Tibial artery (tissue), 4 donors: ENCODE data around the gene MARK1.
A peak's percentile ranks its signal among the peaks of the same experiment; 100 is the strongest.

Experiments
- DNase-seq, 2 donors: peaks; one replicate each; pipeline ENCODE4 v3.0.0-alpha.2; 2019
- H3K27ac ChIP-seq, 2 donors: fragments of 200-600 bp; sonication (generic) in 1 of 2; 1 replicate in 1 of 2; 2 replicates in 1 of 2; pipeline ENCODE4 v1.5.1; 2018 to 2019; ENCODE audit warnings: mild to moderate bottlenecking in 1 of 2
- H3K27me3 ChIP-seq, 2 donors: fragments of 200-600 bp; sonication (generic) in 1 of 2; one replicate each; pipeline versions ENCODE4 v1.5.1 to v1.6.0; 2016 to 2019
- H3K36me3 ChIP-seq, 3 donors: fragments of 200-600 bp; sonication (generic) in 2 of 3; one replicate each; pipeline ENCODE4 v1.5.1; 2016 to 2019; ENCODE audit warnings: mild to moderate bottlenecking in 2 of 3
- H3K4me1 ChIP-seq, 4 donors: fragments of 200-600 bp; sonication (generic) in 2 of 4; 1 replicate in 3 of 4; 2 replicates in 1 of 4; pipeline ENCODE4 v1.5.1; 2016 to 2019
- H3K4me3 ChIP-seq, 2 donors: fragments of 200-600 bp; sonication (generic) in 1 of 2; 1 replicate in 1 of 2; 2 replicates in 1 of 2; pipeline ENCODE4 v1.5.1; 2018 to 2019; ENCODE audit warnings: mild to moderate bottlenecking in 2 of 2
- H3K9me3 ChIP-seq, 3 donors: fragments of 200-600 bp; sonication (generic) in 1 of 3; one replicate each; pipeline ENCODE4 v1.5.1; 2016 to 2019
- intact Hi-C: fragments of 100-400 bp; cut with DNase I; formaldehyde crosslinking; loops from one replicate; pipeline ENCODE4 v1.15.0; 2023; ENCODE audit warnings: low total_unique reads
- TF ChIP-seq, protein P1 (sequence below), 2 experiments: fragments of 200-600 bp in 1 of 2; fragments of 450-650 bp in 1 of 2; IDR thresholded peaks; one replicate each; pipeline ENCODE4 v1.5.1; 2017 to 2019; ENCODE audit warnings: antibody characterized with exemption in 2 of 2, mild to moderate bottlenecking in 1 of 2, moderate library complexity in 1 of 2

MARK1 gene

DNA sequence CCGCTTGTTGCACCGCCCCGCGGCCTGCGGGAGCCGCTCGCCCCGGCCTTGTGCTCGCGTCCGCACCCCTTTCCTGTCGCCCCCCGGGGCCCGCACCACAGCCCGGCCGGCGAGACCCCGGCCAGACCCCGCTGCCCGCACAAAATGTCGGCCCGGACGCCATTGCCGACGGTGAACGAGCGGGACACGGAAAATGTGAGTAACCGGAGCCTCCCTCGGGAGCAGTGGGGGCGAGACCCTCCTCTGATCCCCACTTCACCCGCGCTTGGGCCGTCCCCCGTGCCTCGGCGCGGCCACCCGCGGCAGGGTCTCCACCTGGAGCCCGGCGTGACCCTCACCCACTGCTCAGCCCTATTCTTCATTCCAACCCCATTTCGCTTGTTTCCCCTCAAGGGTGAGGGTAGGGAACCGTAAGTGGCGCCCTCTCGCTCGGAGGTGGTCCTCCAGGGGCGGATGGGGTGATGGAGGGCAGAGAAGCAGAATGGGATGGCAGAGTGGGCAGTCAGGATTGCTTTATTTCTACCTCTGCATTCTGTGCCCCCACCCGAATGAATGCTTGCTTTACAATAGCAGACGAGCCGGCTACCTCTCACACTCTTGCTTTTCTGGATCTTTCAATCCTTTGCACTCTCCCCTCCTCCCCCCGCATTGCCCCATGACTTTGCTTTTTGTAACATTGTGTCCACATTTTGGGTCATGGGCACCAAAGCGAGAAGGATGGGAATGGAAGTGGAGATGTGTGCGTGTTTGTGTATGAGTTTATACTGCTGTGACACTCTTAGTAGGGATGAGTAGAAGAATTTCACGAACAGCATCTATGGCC lies 954 bp downstream of the MARK1 start:
- H3K36me3 ChIP-seq, result peaks cover 0 to 6% (median 0%) of the 10 kb centered on the region in 3 donors
- peak overlapping the region; percentile 88 to 97 for H3K27ac ChIP-seq
- H3K4me1 ChIP-seq, result peaks cover 0 to 25% (median 7%) of the 10 kb centered on the region in 4 donors
- no peaks in the 10 kb centered on the region for H3K9me3 ChIP-seq
- intact Hi-C loops, result no loop called here
- H3K27me3 ChIP-seq, result no peaks in the 10 kb centered on the region
- peak overlapping the region; percentile 83 to 99 for H3K4me3 ChIP-seq
- TF ChIP-seq, protein P1, sequence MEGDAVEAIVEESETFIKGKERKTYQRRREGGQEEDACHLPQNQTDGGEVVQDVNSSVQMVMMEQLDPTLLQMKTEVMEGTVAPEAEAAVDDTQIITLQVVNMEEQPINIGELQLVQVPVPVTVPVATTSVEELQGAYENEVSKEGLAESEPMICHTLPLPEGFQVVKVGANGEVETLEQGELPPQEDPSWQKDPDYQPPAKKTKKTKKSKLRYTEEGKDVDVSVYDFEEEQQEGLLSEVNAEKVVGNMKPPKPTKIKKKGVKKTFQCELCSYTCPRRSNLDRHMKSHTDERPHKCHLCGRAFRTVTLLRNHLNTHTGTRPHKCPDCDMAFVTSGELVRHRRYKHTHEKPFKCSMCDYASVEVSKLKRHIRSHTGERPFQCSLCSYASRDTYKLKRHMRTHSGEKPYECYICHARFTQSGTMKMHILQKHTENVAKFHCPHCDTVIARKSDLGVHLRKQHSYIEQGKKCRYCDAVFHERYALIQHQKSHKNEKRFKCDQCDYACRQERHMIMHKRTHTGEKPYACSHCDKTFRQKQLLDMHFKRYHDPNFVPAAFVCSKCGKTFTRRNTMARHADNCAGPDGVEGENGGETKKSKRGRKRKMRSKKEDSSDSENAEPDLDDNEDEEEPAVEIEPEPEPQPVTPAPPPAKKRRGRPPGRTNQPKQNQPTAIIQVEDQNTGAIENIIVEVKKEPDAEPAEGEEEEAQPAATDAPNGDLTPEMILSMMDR (IDR thresholded peaks at IDR 0.05), result no peak
- DNase-seq, result peak in 1 of 2 donors; percentile 46

DNA sequence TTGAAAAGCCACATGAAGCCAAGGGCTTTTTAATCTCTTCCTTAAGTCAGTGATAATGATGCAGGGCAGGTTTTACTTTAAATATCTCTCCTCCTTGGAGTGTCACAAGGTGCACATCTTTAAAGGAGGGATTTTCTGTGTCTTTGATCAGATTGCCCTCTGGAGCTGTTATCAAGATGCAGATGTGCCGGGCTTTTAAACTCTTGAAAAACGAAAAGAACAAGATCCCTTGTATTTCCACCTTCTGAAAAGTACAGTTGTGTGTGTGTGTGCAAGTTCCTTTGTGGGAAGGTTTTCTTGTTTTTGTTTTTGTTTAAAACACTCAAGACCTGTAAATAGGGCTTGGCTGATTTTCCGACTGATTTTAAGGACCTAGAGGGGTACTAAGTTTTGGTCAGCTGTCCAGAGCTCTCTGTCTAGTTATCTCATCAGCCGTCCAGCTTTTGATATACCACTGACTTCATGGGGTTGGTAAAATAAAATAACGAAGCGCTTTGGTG lies 1.6 kb downstream of the MARK1 start:
- Histone ChIP-seq H3K27ac (peak overlapping the region; percentile 88 to 97), H3K9me3 (no peaks in the 10 kb centered on the region), H3K4me1 (peaks cover 0 to 25% (median 7%) of the 10 kb centered on the region in 4 donors), H3K27me3 (no peaks in the 10 kb centered on the region), H3K4me3 (peak overlapping the region; percentile 83 to 99), H3K36me3 (peaks cover 0 to 6% (median 0%) of the 10 kb centered on the region in 3 donors)
- TF ChIP-seq, protein P1 (IDR thresholded peaks at IDR 0.05), result no peak
- intact Hi-C loops, result no loop called here
- DNase-seq, result no peak

DNA sequence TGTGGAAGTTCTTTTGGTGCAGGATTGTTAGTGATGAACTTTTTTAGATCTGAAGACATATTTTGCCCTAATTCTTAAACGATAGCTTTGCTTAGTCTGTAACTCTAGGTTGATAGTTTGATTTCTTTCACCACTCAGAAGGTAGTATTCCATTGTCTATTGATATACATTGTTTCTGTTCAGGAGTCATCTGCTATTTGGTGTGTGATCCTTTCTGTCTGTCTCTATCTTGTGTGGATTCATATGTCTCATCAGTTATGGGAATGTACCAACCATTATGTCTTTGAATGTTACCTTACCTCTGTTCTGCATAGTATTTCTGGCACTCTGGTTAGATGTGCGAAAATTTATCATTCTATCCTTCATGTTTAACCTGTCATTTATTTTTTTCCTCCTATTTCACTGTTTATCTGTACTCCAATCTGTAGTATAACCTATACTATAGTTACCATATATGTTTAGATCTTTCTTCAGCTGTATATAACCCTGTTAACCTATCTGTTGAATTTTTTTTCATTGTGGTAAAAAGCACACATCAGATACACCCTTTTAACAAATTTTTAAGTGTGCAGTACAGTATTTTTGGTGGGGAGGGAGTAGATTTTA lies 5.7 kb downstream of the MARK1 start:
- intact Hi-C loops, result no loop called here
- H3K4me1 ChIP-seq, result peaks cover 0 to 22% (median 6%) of the 10 kb centered on the region in 4 donors
- no peak overlapping the region for H3K4me3 ChIP-seq
- no peak for DNase-seq
- H3K27ac ChIP-seq, result no peak overlapping the region
- H3K36me3 ChIP-seq, result peaks cover 0 to under 1% (median 0%) of the 10 kb centered on the region in 3 donors
- H3K27me3 ChIP-seq, result no peaks in the 10 kb centered on the region
- TF ChIP-seq, protein P1 (IDR thresholded peaks at IDR 0.05), result no peak
- H3K9me3 ChIP-seq, result no peaks in the 10 kb centered on the region

DNA sequence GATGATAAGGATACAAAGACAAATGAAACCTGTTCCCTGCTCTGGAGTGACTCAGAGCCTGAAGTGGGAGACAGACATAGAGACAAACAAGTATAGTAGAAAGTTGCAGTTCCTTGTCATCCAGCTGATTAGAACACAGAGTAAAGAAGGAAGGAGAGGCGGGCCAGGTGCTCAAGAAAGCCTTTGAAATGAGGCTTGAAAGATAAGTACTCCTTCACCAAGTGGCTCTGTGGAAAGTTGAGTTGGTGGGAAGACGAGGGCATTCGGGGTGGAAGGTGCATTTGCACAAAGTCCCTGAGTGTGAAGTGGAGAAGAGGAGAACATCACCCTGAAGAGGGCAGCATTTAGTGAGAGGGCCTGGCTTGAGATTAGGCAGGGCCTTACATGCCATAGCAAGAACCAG lies 17.0 kb downstream of the MARK1 start:
- Histone ChIP-seq H3K27me3 (no peaks in the 10 kb centered on the region), H3K4me1 (peaks cover 0 to 11% (median 0%) of the 10 kb centered on the region in 4 donors), H3K27ac (no peak overlapping the region), H3K4me3 (no peak overlapping the region), H3K36me3 (no peaks in the 10 kb centered on the region), H3K9me3 (no peaks in the 10 kb centered on the region)
- no peak for DNase-seq
- intact Hi-C loops, result no loop called here
- TF ChIP-seq, protein P1 (IDR thresholded peaks at IDR 0.05), result no peak

DNA sequence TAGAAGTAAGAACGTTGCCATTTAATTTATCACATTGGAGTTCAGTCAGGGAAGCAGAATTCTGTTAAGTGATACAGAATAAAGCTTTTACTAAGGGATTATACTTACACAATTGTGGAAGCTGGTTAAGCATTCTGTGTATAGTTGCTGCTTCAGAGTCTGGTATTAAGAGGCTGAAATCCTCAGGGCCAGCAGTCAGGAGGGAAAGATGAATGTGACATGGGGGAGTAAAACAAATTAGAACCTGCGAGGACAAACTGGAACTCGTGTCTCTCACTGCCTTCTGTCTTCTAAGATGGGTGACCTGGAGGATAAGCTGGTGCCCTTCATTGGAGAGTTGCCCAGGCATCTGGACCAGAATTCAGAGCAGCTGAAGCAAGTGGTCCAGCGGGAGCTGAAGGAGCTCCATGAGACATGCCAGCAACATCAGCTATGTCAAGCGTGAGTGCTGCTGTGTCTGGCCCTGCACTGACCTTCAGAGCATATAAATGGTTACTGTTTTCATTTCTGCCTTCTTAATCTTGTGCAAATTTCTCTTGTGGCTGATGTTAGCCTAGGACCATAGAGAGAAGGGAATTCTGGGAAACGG lies 23.0 kb downstream of the MARK1 start:
- H3K4me1 ChIP-seq, result peaks cover 0 to 26% (median 4%) of the 10 kb centered on the region in 4 donors
- no peak for DNase-seq
- H3K27ac ChIP-seq, result no peak overlapping the region
- intact Hi-C loops, result no loop called here
- TF ChIP-seq, protein P1 (IDR thresholded peaks at IDR 0.05), result no peak
- H3K9me3 ChIP-seq, result no peaks in the 10 kb centered on the region
- no peak overlapping the region for H3K4me3 ChIP-seq
- no peaks in the 10 kb centered on the region for H3K27me3 ChIP-seq
- H3K36me3 ChIP-seq, result no peaks in the 10 kb centered on the region
